A673 (cell line): ENCODE results near the gene RNF19B. TPM values are rescaled to one million over a fixed set of nuclear protein-coding genes. Genes with fewer than 3 reads are reported as not detected.

Source experiments
- BruUV-seq: library from RNA; stranded (reverse); fragments of 400-500 nt; replicated peaks from 2 replicates; lab custom pipeline; 2021; lab: Mats Ljungman, UMichigan
- CTCF ChIA-PET: fragments of 300-600 bp; sonication (Branson Sonifier 250); formaldehyde crosslinking; loops from one replicate; lab custom pipeline; 2022; ENCODE audit warnings: antibody characterized with exemption; lab: Charles Lee
- POLR2A ChIA-PET: fragments of 300-600 bp; sonication (Branson Sonifier 250); formaldehyde crosslinking; loops from one replicate; lab custom pipeline; 2022; ENCODE audit warnings: antibody characterized with exemption; ENCODE audit not compliant: low non-redundant PET; lab: Charles Lee
- DNase-seq: peaks from one replicate; pipeline ENCODE4 v3.0.0-alpha.2; 2015; ENCODE audit warnings: low spot score
- H3K27ac ChIP-seq: fragments of 200-600 bp; sonication (generic); 2 replicates; pipeline ENCODE4 v1.5.1; 2016; ENCODE audit warnings: mixed run types, low read depth, mild to moderate bottlenecking, mixed read lengths, antibody characterized with exemption, low read length; ENCODE audit not compliant: poor library complexity, severe bottlenecking
- H3K27me3 ChIP-seq: fragments of 200-600 bp; sonication (generic); replicated peaks from 2 replicates; pipeline ENCODE4 v1.6.1; 2017; ENCODE audit warnings: mixed run types, low read depth, mild to moderate bottlenecking, mixed read lengths, antibody characterized with exemption, low read length; ENCODE audit not compliant: insufficient read depth, poor library complexity
- H3K36me3 ChIP-seq: fragments of 200-600 bp; sonication (generic); 2 replicates; pipeline ENCODE4 v1.6.1; 2016; ENCODE audit warnings: mixed run types, mild to moderate bottlenecking, mixed read lengths, antibody characterized with exemption, low read length; ENCODE audit not compliant: insufficient read depth, poor library complexity, severe bottlenecking
- H3K4me1 ChIP-seq: fragments of 200-600 bp; sonication (generic); 2 replicates; pipeline ENCODE4 v1.6.1; 2017; ENCODE audit warnings: mixed run types, mild to moderate bottlenecking, mixed read lengths, antibody characterized with exemption, low read length; ENCODE audit not compliant: insufficient read depth, poor library complexity, severe bottlenecking
- H3K4me3 ChIP-seq: fragments of 200-600 bp; sonication (generic); 2 replicates; pipeline ENCODE4 v1.5.1; 2016; ENCODE audit warnings: low read depth, mixed run types, mild to moderate bottlenecking, mixed read lengths, low read length; ENCODE audit not compliant: poor library complexity, severe bottlenecking
- H3K9me3 ChIP-seq: fragments of 200-600 bp; sonication (generic); 2 replicates; pipeline ENCODE4 v1.6.1; 2016; ENCODE audit warnings: mixed run types, low read depth, mild to moderate bottlenecking, mixed read lengths, antibody characterized with exemption, low read length; ENCODE audit not compliant: poor library complexity, severe bottlenecking
- EZH2 ChIP-seq: fragments of 200-600 bp; sonication (generic); IDR thresholded peaks from 2 replicates; pipeline ENCODE4 v1.6.1; 2017; ENCODE audit warnings: borderline replicate concordance, low read depth, mild to moderate bottlenecking, mixed read lengths, antibody characterized with exemption, low read length; ENCODE audit not compliant: poor library complexity, severe bottlenecking
- intact Hi-C: fragments of 100-400 bp; cut with micrococcal nuclease; formaldehyde crosslinking; loops from one replicate; pipeline ENCODE4 v1.10.0; 2022; ENCODE audit not compliant: unreplicated experiment
- total RNA-seq: library from RNA; stranded (reverse); gene quantifications from 2 replicates; pipeline ENCODE4 v1.2.3, GENCODE V29; 2021
- TF ChIP-seq, protein P1 (sequence below): fragments of 300-800, 200-600 bp; sonication (generic); conservative IDR thresholded peaks from 2 replicates; pipeline ENCODE4 v1.5.1; 2017; ENCODE audit warnings: low read depth, mild to moderate bottlenecking, antibody characterized with exemption, low read length, moderate library complexity, mixed read lengths

Gene RNF19B
- total RNA-seq, 1 experiment from 2014 or later, result 14.3 TPM

DNA sequence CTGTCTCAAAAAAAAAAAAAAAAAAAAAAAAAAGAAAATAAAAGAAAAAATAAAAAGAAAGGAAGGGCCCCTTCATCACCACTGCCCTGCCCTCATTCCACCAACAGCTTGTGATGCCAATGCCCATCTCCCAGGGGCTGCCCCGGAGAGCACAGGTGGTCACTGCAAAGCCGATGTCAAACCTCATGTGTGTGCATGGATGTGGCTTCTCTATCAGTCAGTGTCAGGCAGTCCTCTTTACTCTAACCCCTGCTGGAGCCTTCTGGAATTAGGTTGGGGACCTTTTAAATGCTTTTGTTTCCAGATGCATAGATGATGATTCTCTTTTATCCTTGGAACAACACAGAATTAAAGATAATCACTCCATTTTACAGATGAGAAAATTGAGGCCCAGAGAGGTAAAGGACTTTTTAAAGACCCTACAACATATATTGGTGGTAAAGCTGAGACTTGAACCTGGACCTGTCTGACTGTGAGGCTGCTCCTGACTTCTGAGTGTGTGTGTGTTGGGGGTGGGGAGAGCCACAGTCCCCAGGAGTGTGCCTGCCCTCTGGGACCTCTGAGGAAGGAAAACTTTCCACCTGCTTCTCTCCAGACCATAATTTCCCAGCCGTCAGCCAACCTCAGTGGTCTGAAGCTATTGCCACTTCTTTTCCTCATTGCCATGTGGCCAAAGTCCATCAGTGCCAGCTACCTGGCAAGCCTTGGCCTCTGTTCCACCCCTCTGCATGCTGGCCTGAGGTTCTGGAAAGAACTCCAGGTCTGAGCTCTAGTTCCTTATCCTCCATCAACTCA is 60.4 kb downstream of the RNF19B start:
- TF ChIP-seq, protein P1, sequence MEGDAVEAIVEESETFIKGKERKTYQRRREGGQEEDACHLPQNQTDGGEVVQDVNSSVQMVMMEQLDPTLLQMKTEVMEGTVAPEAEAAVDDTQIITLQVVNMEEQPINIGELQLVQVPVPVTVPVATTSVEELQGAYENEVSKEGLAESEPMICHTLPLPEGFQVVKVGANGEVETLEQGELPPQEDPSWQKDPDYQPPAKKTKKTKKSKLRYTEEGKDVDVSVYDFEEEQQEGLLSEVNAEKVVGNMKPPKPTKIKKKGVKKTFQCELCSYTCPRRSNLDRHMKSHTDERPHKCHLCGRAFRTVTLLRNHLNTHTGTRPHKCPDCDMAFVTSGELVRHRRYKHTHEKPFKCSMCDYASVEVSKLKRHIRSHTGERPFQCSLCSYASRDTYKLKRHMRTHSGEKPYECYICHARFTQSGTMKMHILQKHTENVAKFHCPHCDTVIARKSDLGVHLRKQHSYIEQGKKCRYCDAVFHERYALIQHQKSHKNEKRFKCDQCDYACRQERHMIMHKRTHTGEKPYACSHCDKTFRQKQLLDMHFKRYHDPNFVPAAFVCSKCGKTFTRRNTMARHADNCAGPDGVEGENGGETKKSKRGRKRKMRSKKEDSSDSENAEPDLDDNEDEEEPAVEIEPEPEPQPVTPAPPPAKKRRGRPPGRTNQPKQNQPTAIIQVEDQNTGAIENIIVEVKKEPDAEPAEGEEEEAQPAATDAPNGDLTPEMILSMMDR, result no peak
- Histone ChIP-seq H3K9me3 (no peaks in the 10 kb centered on the region), H3K27ac (no peak overlapping the region), H3K4me1 (peaks cover 7% of the 10 kb centered on the region), H3K27me3 (peaks cover 5% of the 10 kb centered on the region), H3K36me3 (no peaks in the 10 kb centered on the region), H3K4me3 (no peak overlapping the region)
- ChIA-PET CTCF (interaction anchor here (1.3 kb wide), 1 partner anchor 12 kb away, joined by 4 read pairs; no protein-coding TSS in a partner anchor), POLR2A (no interaction called here)
- intact Hi-C loops, result no loop called here
- BruUV-seq, result no TSS peak
- DNase-seq, result no peak

DNA sequence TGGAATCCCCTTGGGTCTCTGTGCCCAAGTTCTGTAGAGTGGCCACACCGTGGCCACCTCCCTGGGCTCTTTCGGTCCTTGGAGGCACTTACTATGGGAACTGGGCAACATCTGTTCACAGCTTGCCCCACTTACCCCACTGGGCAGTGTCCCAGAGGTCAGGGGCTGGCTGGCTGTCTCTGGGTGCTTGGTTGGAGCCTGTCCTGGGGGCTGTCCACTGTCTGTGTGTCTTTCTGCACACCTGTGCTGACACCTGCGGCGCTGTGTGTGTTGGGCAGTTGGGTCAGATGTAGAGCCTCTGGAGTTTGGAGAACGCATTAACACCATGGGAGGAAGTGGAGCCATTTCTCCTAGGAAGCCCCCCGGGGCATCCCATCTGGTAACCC is 62.1 kb downstream of the RNF19B start:
- CTCF ChIA-PET, result no interaction called here
- no peak overlapping the region for H3K27ac ChIP-seq
- no peaks in the 10 kb centered on the region for H3K36me3 ChIP-seq
- no peaks in the 10 kb centered on the region for H3K9me3 ChIP-seq
- no TSS peak for BruUV-seq
- intact Hi-C loops, result no loop called here
- POLR2A ChIA-PET, result no interaction called here
- DNase-seq, result no peak
- H3K27me3 ChIP-seq, result peaks cover 5% of the 10 kb centered on the region
- TF ChIP-seq, protein P1, result no peak
- TF ChIP-seq EZH2, result no peak
- H3K4me3 ChIP-seq, result no peak overlapping the region
- peaks cover 7% of the 10 kb centered on the region for H3K4me1 ChIP-seq

DNA sequence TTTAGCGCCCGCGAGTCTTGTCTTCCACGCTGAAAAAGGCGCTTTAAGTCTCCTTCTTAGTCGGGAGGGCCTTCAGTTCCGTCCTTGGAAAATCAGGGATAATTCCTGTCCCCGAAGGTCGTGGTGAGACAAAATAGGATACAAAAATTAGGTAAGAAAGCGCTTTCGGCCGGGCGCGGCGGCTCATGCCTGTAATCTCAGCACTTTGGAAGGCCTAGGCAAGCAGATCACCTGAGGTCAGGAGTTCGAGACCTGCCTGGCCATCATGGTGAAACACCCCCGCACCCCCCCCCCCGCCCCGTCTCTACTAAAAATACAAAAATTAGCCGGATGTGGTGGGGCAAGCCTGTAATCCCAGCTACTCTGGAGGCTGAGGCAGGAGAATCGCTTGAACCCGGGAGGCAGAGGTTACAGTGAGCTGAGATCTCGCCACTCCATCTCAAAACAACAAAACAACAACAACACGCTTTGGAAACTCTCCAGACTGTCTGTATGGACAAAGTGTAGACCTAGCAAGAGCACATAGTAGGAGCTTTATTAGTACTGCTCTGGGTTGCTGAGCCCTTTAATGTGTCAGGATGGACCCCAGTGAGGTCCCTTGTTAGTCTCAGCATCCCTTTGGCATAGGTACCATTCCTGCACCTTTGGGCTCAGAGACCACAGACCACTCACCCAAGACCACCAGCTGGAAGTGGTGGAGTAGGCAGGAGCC is 62.6 kb downstream of the RNF19B start:
- ChIA-PET CTCF (no interaction called here), POLR2A (no interaction called here)
- Histone ChIP-seq H3K4me1 (peaks cover 7% of the 10 kb centered on the region), H3K36me3 (no peaks in the 10 kb centered on the region), H3K27me3 (peaks cover 5% of the 10 kb centered on the region), H3K27ac (no peak overlapping the region), H3K4me3 (peak overlapping the region; percentile 49), H3K9me3 (no peaks in the 10 kb centered on the region)
- no peak for TF ChIP-seq EZH2
- TF ChIP-seq, protein P1, result no peak
- DNase-seq, result no peak
- intact Hi-C loops, result loop anchor here (2.0 kb wide), 1 partner anchor 31 kb away; no protein-coding TSS in a partner anchor
- BruUV-seq, result no TSS peak
